Glutamatergic neuron (in vitro differentiated cells): Measurements from ENCODE around the gene CD63. TPM values are rescaled to one million over a fixed set of nuclear protein-coding genes. Genes with fewer than 3 reads are reported as not detected.

Source experiments
- DNase-seq: peaks from one replicate; pipeline ENCODE4 v3.0.0; 2022
- H3K27ac Mint-ChIP-seq: one replicate; pipeline ENCODE4 v1.8.0; 2020; ENCODE audit warnings: mild to moderate bottlenecking, mixed read lengths, inconsistent platforms; ENCODE audit not compliant: unreplicated experiment
- H3K27me3 Mint-ChIP-seq: one replicate; pipeline ENCODE4 v1.8.0; 2020; ENCODE audit warnings: mild to moderate bottlenecking, moderate library complexity, mixed read lengths, inconsistent platforms; ENCODE audit not compliant: unreplicated experiment
- H3K36me3 Mint-ChIP-seq: one replicate; pipeline ENCODE4 v1.8.0; 2020; ENCODE audit warnings: mild to moderate bottlenecking, mixed read lengths, inconsistent platforms; ENCODE audit not compliant: unreplicated experiment
- H3K4me1 Mint-ChIP-seq: one replicate; pipeline ENCODE4 v1.8.0; 2020; ENCODE audit warnings: mild to moderate bottlenecking, low read depth, mixed read lengths, inconsistent platforms; ENCODE audit not compliant: unreplicated experiment
- H3K4me3 Mint-ChIP-seq: one replicate; pipeline ENCODE4 v1.8.0; 2020; ENCODE audit warnings: mild to moderate bottlenecking, mixed read lengths, inconsistent platforms; ENCODE audit not compliant: unreplicated experiment
- H3K9me3 Mint-ChIP-seq: one replicate; pipeline ENCODE4 v1.8.0; 2020; ENCODE audit warnings: mild to moderate bottlenecking, moderate library complexity, mixed read lengths, inconsistent platforms; ENCODE audit not compliant: unreplicated experiment
- CTCF ChIP-seq: fragments of 200-600 bp; sonication (generic); IDR thresholded peaks from one replicate; pipeline ENCODE4 v1.5.0; 2021; ENCODE audit not compliant: partially characterized antibody, unreplicated experiment
- total RNA-seq: library from RNA; stranded (reverse); fragmentation: NEBNext Ultra II Directional; extraction: Animal tissue kit (Norgen Biotek cat#: 25700); gene quantifications from one replicate; pipeline ENCODE4 v1.2.1, GENCODE V29; 2021; ENCODE audit not compliant: unreplicated experiment

CD63 gene
- total RNA-seq, 1 donor from 2014 or later, result 619 TPM

GRCh38 chr12:55745361-55746173, 16.8 kb upstream of the CD63 start:
- Mint-ChIP-seq H3K27me3 (peaks cover 13% of the 10 kb centered on the region), H3K36me3 (no peaks in the 10 kb centered on the region), H3K9me3 (peaks cover 21% of the 10 kb centered on the region), H3K4me1 (peaks cover 44% of the 10 kb centered on the region), H3K27ac (peak overlapping the region; percentile 97), H3K4me3 (peak overlapping the region; percentile 99)
- TF ChIP-seq CTCF, result no peak
- peak; percentile 85 for DNase-seq

- Mint-ChIP-seq H3K27ac (peak overlapping the region; percentile 95), H3K27me3 (peaks cover 13% of the 10 kb centered on the region), H3K36me3 (no peaks in the 10 kb centered on the region), H3K9me3 (peaks cover 19% of the 10 kb centered on the region), H3K4me1 (peaks cover 42% of the 10 kb centered on the region), H3K4me3 (peak overlapping the region; percentile 99)
- TF ChIP-seq CTCF, result no peak
- no peak for DNase-seq
Observed at GRCh38 chr12:55744340-55745030, 15.7 kb upstream of the CD63 start.

GRCh38 chr12:55743406-55744339, 14.9 kb upstream of the CD63 start:
- TF ChIP-seq CTCF, result no peak
- H3K27ac Mint-ChIP-seq, result peak overlapping the region; percentile 95
- no peaks in the 10 kb centered on the region for H3K36me3 Mint-ChIP-seq
- peak overlapping the region; percentile 99 for H3K4me3 Mint-ChIP-seq
- peaks cover 13% of the 10 kb centered on the region for H3K27me3 Mint-ChIP-seq
- H3K4me1 Mint-ChIP-seq, result peaks cover 34% of the 10 kb centered on the region
- H3K9me3 Mint-ChIP-seq, result peaks cover 19% of the 10 kb centered on the region
- DNase-seq, result peak; percentile 67

- no peaks in the 10 kb centered on the region for H3K36me3 Mint-ChIP-seq
- H3K27me3 Mint-ChIP-seq, result peaks cover 11% of the 10 kb centered on the region
- H3K4me3 Mint-ChIP-seq, result peak within 1 kb of the TSS; percentile 99
- H3K27ac Mint-ChIP-seq, result peak within 1 kb of the TSS; percentile 99
- peak; percentile 88 for DNase-seq
- H3K9me3 Mint-ChIP-seq, result peaks cover 19% of the 10 kb centered on the region
- H3K4me1 Mint-ChIP-seq, result peaks cover 30% of the 10 kb centered on the region
- no peak for TF ChIP-seq CTCF
Observed at GRCh38 chr12:55742719-55743405, 14.1 kb upstream of the CD63 start, which contains the start of gene GDF11. Gene GDF11, plus strand, starts transcription at chr12:55743122. Its CDS starts 195 bp downstream, at chr12:55743317.
